ENCODE data around the gene MAPK7.

Gene MAPK7

GRCh38 chr17:19364699-19365498, 13.4 kb upstream of the MAPK7 start:
- DNase-seq, result no peak

- no peak for DNase-seq
Measured at GRCh38 chr17:19365499-19365817, 12.8 kb upstream of the MAPK7 start.

GRCh38 chr17:19365833-19366636, 12.3 kb upstream of the MAPK7 start:
- no peak for DNase-seq

GRCh38 chr17:19366637-19366972, 11.7 kb upstream of the MAPK7 start:
- DNase-seq, result no peak

GRCh38 chr17:19368229-19368628, 10.1 kb upstream of the MAPK7 start:
- DNase-seq, result no peak

GRCh38 chr17:19369107-19369778, 9.1 kb upstream of the MAPK7 start:
- DNase-seq, result no peak

- no peak for DNase-seq
Measured at GRCh38 chr17:19369846-19370492, 8.3 kb upstream of the MAPK7 start.

- no peak for DNase-seq
Measured at GRCh38 chr17:19370493-19370960, 7.8 kb upstream of the MAPK7 start.

- DNase-seq, result no peak
Measured at GRCh38 chr17:19371259-19372010, 6.9 kb upstream of the MAPK7 start.

- DNase-seq, result no peak
Measured at GRCh38 chr17:19372011-19372370, 6.3 kb upstream of the MAPK7 start.

- DNase-seq, result no peak
Measured at GRCh38 chr17:19372439-19372838, 5.9 kb upstream of the MAPK7 start.

- no peak for DNase-seq
Measured at GRCh38 chr17:19372866-19373504, 5.3 kb upstream of the MAPK7 start.

- DNase-seq, result no peak
Measured at GRCh38 chr17:19374136-19374535, 4.2 kb upstream of the MAPK7 start.

- no peak for DNase-seq
Measured at GRCh38 chr17:19375732-19376131, 2.6 kb upstream of the MAPK7 start.

- no peak for DNase-seq
Measured at GRCh38 chr17:19376811-19377210, 1.5 kb upstream of the MAPK7 start.

- peak; percentile 96 to 98 for DNase-seq
Measured at GRCh38 chr17:19377602-19378415, 489 bp upstream of the MAPK7 start.

GRCh38 chr17:19379361-19380065, 1.2 kb downstream of the MAPK7 start:
- no peak for DNase-seq

- DNase-seq, result no peak
Measured at GRCh38 chr17:19380481-19381301, 2.4 kb downstream of the MAPK7 start.

GRCh38 chr17:19381361-19381740, 3.1 kb downstream of the MAPK7 start:
- DNase-seq, result no peak
